BLaER1 (cell line): ENCODE measurements around the gene CENPM.

ENCODE experiments used
- H3K27ac ChIP-seq: shearing (Covaris generic); formaldehyde crosslinking; 2 replicates; pipeline ENCODE4 v1.8.1; 2022
- H3K27me3 ChIP-seq: shearing (Covaris generic); formaldehyde crosslinking; 2 replicates; pipeline ENCODE4 v1.8.1; 2022
- H3K36me3 ChIP-seq: shearing (Covaris generic); formaldehyde crosslinking; 2 replicates; pipeline ENCODE4 v1.8.1; 2022
- H3K4me1 ChIP-seq: shearing (Covaris generic); formaldehyde crosslinking; 2 replicates; pipeline ENCODE4 v1.8.1; 2022
- H3K4me2 ChIP-seq: shearing (Covaris generic); formaldehyde crosslinking; 2 replicates; pipeline ENCODE4 v1.8.1; 2022
- H3K4me3 ChIP-seq: shearing (Covaris generic); formaldehyde crosslinking; 2 replicates; pipeline ENCODE4 v1.8.1; 2022
- H3K9ac ChIP-seq: shearing (Covaris generic); formaldehyde crosslinking; 2 replicates; pipeline ENCODE4 v1.8.1; 2022
- H3K9me3 ChIP-seq: shearing (Covaris generic); formaldehyde crosslinking; 2 replicates; pipeline ENCODE4 v1.8.1; 2022
- H4K20me1 ChIP-seq: shearing (Covaris generic); formaldehyde crosslinking; 2 replicates; pipeline ENCODE4 v1.8.1; 2022
- Cebpa-rat ChIP-seq: shearing (Covaris generic); IDR thresholded peaks from 2 replicates; pipeline ENCODE4 v1.8.1; 2022

Gene CENPM, protein sequence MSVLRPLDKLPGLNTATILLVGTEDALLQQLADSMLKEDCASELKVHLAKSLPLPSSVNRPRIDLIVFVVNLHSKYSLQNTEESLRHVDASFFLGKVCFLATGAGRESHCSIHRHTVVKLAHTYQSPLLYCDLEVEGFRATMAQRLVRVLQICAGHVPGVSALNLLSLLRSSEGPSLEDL

DNA sequence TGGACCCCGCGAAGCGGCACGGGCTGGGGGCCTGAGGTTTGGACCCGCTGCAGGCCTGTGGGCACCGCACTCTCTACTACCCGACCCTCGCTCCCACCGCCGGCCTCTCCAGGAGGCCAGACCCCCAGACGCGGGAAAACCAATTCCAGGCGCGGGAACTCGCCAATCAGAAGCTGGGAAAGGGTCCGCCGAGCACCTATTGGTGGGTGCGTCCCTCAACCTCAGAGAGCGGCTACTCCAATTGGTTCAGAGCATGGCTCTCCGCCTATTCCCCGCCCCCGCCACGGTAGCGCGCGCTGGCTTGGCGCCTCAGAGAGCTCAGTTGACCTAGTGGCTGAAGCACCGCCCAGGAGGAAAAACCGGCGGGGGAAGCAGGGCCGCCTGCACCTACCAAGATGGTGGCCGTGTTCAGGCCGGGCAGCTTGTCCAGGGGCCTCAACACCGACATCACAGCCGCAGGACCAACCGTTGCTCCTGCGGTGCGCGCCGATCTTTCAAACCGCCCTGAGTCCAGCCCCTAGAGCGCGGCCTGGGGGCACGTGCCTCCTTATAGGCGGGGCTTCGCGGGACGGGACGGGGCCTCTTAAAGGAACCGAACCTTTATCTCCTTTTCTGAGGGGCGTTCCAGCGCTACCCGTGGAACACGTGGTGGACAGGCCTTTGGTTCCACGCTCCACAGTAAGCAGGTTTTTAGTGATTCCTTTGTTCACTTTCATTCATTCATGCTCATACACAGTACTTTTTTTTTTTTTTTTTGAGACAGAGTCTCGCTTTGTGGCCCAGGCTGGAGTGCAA is at the start of gene CENPM:
CENPM (minus strand) TSS at position 524 of the 795 bp plus-strand sequence; CDS start at position 448, 76 bp downstream.
- peaks cover 78% of the 10 kb centered on the region for H3K4me1 ChIP-seq
- no peaks in the 10 kb centered on the region; the same call in 1 of the 2 replicates for H3K27me3 ChIP-seq
- peak within 1 kb of the TSS; percentile 91 for H3K4me3 ChIP-seq
- peak within 1 kb of the TSS; percentile 99 for H3K4me2 ChIP-seq
- H3K9ac ChIP-seq = peak within 1 kb of the TSS; percentile 92
- H3K27ac ChIP-seq = peak within 1 kb of the TSS; percentile 88
- no peaks in the 10 kb centered on the region for H3K9me3 ChIP-seq
- H4K20me1 ChIP-seq = no peaks in the 10 kb centered on the region
- peaks cover 35% of the 10 kb centered on the region for H3K36me3 ChIP-seq
- TF ChIP-seq Cebpa-rat = no peak

DNA sequence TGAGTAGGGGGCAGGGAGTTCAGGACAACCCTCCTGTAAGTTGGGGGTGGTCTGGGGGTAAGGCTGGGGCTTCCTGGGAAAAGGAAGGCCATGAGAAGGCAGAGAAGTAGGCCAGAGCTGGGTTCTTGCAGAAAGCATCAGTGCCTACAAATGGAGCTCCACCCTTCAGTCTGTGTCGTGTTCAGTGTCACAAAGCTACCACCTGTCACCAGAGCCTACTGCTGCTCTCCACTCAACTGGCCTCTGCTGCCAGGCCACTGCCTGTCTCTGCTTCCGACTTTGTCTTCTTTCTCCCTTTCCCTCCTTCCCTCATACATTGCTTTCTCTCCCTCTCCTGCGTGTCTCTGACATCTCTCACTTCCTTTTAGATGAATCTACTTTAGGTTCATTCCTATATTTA is 48.3 kb upstream of the CENPM start:
- H3K27me3 ChIP-seq = no peaks in the 10 kb centered on the region
- no peak overlapping the region for H3K4me3 ChIP-seq
- no peak overlapping the region for H3K9ac ChIP-seq
- H3K27ac ChIP-seq = no peak overlapping the region
- no peak for TF ChIP-seq Cebpa-rat
- H3K4me1 ChIP-seq = no peaks in the 10 kb centered on the region
- H3K9me3 ChIP-seq = peaks cover 5% of the 10 kb centered on the region
- H3K4me2 ChIP-seq = no peak overlapping the region
- H3K36me3 ChIP-seq = peaks cover 48% of the 10 kb centered on the region
- H4K20me1 ChIP-seq = no peaks in the 10 kb centered on the region

DNA sequence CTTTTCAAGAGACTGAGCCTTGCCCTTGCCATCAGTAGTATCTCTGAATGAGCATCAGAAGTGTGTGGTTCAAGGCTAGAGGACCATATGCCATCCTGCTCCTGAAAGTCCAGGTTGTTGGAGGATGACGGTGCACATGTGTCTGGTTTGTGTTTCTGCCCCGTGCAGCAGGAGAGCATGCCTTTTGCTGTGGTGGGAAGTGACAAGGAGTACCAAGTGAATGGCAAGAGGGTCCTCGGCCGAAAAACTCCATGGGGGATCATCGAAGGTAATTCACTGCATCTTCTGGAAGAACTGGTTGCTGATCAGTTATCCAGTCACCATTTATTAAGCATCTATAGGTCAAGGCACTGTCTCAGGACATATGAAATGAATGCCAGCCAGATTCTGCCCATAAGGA is 45.5 kb upstream of the CENPM start:
- H3K4me3 ChIP-seq = no peak overlapping the region
- H3K4me2 ChIP-seq = no peak overlapping the region
- H3K9ac ChIP-seq = no peak overlapping the region
- no peaks in the 10 kb centered on the region for H3K9me3 ChIP-seq
- H3K4me1 ChIP-seq = no peaks in the 10 kb centered on the region
- TF ChIP-seq Cebpa-rat = no peak
- H4K20me1 ChIP-seq = no peaks in the 10 kb centered on the region
- no peak overlapping the region for H3K27ac ChIP-seq
- peaks cover 67% of the 10 kb centered on the region for H3K36me3 ChIP-seq
- no peaks in the 10 kb centered on the region for H3K27me3 ChIP-seq

DNA sequence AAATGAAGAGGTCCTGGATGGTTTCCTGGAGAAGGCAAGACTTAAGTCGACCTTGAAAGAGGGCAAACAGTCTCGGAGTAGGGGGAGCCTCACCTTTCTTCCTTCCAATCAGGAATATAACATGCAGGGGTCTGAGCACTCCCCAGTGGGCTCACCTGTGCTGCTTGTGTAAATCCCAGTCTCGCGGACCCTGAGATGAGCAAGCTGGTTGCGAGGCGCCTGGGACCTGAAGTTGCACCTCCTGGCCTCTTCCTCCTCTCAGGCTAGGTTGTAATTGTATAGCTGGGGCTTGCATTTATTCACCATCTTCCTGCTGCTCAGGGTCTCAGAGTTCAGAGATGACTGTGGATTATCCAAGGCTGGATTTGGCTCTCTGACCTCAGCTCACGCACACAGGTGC is 44.2 kb upstream of the CENPM start:
- H3K4me3 ChIP-seq = no peak overlapping the region
- no peaks in the 10 kb centered on the region for H3K9me3 ChIP-seq
- TF ChIP-seq Cebpa-rat = no peak
- peaks cover 67% of the 10 kb centered on the region for H3K36me3 ChIP-seq
- no peak overlapping the region for H3K4me2 ChIP-seq
- H3K27me3 ChIP-seq = no peaks in the 10 kb centered on the region
- H3K27ac ChIP-seq = no peak overlapping the region
- no peak overlapping the region for H3K9ac ChIP-seq
- H4K20me1 ChIP-seq = no peaks in the 10 kb centered on the region
- no peaks in the 10 kb centered on the region for H3K4me1 ChIP-seq

DNA sequence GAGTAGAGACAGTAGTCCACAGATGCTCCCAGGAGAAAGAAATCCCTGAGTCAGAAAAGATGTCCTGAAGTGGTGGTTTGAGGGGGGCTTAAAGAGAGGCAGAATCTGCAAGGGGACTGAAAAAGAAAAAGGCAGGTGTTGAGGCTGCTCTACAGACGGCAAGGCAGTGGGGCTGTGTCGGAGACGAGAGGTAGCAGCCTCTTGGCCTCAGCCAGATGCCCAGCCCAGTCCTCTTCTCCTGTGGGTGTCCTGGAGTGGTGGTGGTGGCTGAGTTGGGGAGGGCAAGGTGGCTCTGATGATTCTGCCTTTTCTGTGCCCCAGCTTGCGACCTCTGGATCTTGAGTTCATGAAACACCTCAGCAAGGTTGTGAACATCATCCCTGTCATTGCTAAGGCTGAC is 42.3 kb upstream of the CENPM start:
- Histone ChIP-seq H3K4me3 (no peak overlapping the region), H3K9me3 (no peaks in the 10 kb centered on the region), H3K4me1 (no peaks in the 10 kb centered on the region), H3K27ac (no peak overlapping the region), H3K27me3 (no peaks in the 10 kb centered on the region), H4K20me1 (no peaks in the 10 kb centered on the region), H3K9ac (no peak overlapping the region), H3K36me3 (peaks cover 54% of the 10 kb centered on the region), H3K4me2 (no peak overlapping the region)
- TF ChIP-seq Cebpa-rat = no peak

DNA sequence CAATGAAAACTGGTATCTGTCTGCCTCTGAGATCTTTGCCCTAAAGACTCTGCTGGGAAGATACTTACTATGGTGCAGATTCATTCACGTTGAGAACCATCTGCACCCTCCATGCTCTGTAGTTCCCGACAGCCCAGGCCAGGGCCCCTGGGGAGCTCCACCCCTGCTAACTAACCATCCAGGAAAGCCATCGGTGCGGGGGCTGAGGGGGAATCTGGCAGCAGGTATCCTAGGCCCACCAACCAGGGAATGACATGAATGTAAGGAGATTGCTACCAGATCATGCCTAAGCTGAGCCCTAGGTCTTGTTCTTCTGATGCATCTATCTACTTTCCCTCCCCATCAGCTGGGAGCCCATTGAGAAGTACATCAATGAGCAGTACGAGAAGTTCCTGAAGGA is 40.3 kb upstream of the CENPM start:
- Histone ChIP-seq H3K4me3 (no peak overlapping the region), H3K36me3 (peaks cover 44% of the 10 kb centered on the region)

DNA sequence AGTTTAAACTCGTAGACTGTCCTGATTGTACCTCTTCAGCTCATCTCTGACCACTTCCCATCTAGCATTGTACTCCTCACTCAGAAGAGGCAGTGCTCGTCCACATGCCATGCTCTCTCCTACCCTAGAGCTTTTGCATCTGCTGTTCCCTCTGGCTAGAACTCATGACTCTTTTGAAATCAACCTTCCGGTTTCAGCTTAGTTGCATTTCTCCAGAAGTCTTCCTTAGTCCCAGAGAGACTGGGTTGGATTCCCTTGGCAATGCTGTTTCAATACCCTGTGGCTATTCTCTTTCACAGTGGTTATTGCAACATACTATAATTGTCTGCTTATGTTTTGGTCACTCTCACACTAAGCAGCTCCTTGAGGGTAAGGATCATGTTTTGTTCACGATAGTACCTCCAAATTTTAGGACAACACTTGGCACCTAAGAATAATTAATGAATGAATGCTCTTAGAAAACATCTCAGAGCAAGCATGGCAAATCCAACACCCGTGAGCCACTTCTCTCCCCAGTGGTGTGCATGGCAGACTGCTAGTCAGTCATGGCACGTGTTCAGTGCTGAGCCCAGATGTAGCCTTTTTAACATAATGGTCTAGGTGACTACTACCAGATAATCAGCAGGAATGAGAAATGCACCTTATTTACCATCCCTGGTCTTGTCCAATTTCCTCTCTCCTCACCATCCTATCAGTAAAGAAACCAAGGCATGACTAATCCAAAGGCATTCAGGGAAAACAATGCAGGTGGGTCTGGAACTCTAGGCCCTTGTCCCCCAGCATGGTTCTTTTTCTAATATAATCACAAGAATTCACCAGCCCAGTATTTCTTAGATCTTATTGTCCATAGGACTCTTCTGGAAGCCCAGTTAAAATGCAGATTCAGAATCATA is 36.8 kb upstream of the CENPM start:
- Histone ChIP-seq H3K27me3 (no peaks in the 10 kb centered on the region), H4K20me1 (no peaks in the 10 kb centered on the region), H3K9ac (no peak overlapping the region), H3K27ac (no peak overlapping the region), H3K4me3 (no peak overlapping the region), H3K9me3 (no peaks in the 10 kb centered on the region), H3K4me2 (no peak overlapping the region), H3K36me3 (peaks cover 32% of the 10 kb centered on the region), H3K4me1 (no peaks in the 10 kb centered on the region)
- 0 out of 2 replicates have a peak, but pooled peaks have one; percentile 19 for TF ChIP-seq Cebpa-rat

More for the DNA sequence above, 40.3 kb upstream of the CENPM start:
- Histone ChIP-seq H3K27ac (no peak overlapping the region), H3K9me3 (no peaks in the 10 kb centered on the region), H3K4me2 (no peak overlapping the region), H4K20me1 (no peaks in the 10 kb centered on the region), H3K27me3 (no peaks in the 10 kb centered on the region), H3K4me1 (no peaks in the 10 kb centered on the region), H3K9ac (no peak overlapping the region)
- TF ChIP-seq Cebpa-rat = no peak

DNA sequence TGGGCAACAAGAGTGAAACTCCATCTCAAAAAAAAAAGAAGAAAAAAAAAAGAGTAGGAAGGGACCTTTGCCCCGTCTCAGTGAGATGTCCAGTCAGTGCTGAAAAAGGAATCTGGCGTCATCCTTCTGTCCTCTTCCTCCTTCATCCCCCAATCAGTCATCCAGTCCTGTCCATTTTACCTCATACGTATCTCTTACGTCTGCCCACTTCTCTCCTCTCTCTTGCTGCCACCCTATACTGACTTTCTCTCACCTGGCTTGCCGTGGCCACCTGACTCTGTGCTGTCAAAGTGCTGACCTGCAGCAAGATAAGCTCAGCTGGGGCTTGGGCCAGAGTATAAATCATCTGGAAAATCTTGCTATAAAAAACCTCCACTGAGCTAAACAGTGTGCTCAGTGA is 35.9 kb upstream of the CENPM start:
- peaks cover 23% of the 10 kb centered on the region for H3K36me3 ChIP-seq
- peaks cover 2% of the 10 kb centered on the region; the same call in 1 of the 2 replicates for H3K27me3 ChIP-seq
- TF ChIP-seq Cebpa-rat = no peak
- no peak overlapping the region for H3K9ac ChIP-seq
- H3K9me3 ChIP-seq = no peaks in the 10 kb centered on the region
- H3K4me1 ChIP-seq = no peaks in the 10 kb centered on the region; the same call in 1 of the 2 replicates
- no peak overlapping the region for H3K27ac ChIP-seq
- H3K4me3 ChIP-seq = no peak overlapping the region
- H3K4me2 ChIP-seq = no peak overlapping the region
- H4K20me1 ChIP-seq = no peaks in the 10 kb centered on the region

DNA sequence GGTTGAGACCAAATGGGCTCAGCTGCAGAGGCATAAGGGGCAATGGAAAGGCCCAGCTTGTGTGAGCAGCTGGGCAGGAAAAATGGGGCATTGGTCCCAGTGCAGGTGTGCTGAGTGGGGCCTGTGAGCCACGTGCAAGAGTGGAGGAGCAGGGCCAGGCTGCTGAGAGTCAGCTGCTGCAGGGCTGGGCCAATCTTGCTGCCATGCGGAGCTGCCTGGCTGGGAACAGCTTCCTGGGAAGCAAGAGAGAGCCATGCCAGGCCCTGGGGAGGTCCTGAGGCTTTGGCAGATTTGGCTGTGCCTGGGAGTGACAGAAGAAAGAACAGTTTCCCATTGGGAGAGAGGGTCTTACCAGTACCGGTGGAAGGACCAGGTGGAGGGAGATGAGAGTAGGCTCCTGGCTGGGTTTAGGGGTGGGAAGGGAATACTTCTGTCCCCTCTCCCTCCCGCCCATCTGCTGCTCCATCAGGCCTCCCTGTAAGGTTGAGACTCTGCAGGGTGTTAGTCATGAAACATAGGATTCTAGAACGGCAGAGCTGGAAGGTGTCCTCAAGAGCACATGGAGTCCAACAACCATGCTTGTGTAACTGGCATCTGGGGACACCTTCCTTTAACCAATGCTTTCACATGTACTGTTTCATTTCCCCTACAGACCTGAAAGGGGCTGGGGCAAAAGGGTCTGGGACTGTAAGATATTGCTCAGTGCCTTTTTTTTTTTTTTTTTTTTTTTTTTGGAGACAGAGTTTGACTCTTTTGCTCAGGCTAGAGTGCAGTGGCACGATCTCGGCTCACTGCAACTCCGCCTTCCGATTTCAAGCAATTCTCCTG is 32.7 kb upstream of the CENPM start:
- no peak overlapping the region for H3K4me2 ChIP-seq
- 0 out of 2 replicates have a peak, but pooled peaks cover 10% of the 10 kb centered on the region for H3K36me3 ChIP-seq
- TF ChIP-seq Cebpa-rat = no peak
- no peaks in the 10 kb centered on the region for H4K20me1 ChIP-seq
- H3K4me1 ChIP-seq = peaks cover 11% of the 10 kb centered on the region
- H3K27ac ChIP-seq = no peak overlapping the region
- H3K9ac ChIP-seq = no peak overlapping the region
- no peak overlapping the region for H3K4me3 ChIP-seq
- H3K9me3 ChIP-seq = no peaks in the 10 kb centered on the region
- peaks cover 30% of the 10 kb centered on the region for H3K27me3 ChIP-seq
